Small intestine (tissue), 7 donors: ENCODE data around the gene RAPGEF2. TPM values are rescaled to one million over a fixed set of nuclear protein-coding genes. Genes with fewer than 3 reads are reported as not detected.
A peak's percentile ranks its signal among the peaks of the same experiment; 100 is the strongest.

Experiments
- DNase-seq, 2 donors: peaks; one replicate each; pipeline versions ENCODE4 v3.0.0 to v3.0.0-alpha.2; 2013
- FAIRE-seq: peaks from 2 replicates; lab custom pipeline; 2012; peaks lifted over from hg19 to GRCh38; lab: Jason Lieb, UNC
- H3K27ac ChIP-seq, 3 donors: one replicate each; pipeline ENCODE4 v1.5.1; 2013; ENCODE audit warnings: low read length in 2 of 3, mild to moderate bottlenecking in 2 of 3, control low read depth in 1 of 3, inconsistent platforms in 1 of 3, low read depth in 1 of 3, moderate library complexity in 1 of 3
- H3K27me3 ChIP-seq, 3 donors: one replicate each; pipeline ENCODE4 v1.6.1; 2013; ENCODE audit warnings: low read length in 3 of 3, inconsistent platforms in 1 of 3; ENCODE audit not compliant: control insufficient read depth in 3 of 3, insufficient read depth in 3 of 3
- H3K36me3 ChIP-seq, 3 donors: one replicate each; pipeline ENCODE4 v1.6.1; 2013; ENCODE audit warnings: low read length in 3 of 3, inconsistent platforms in 1 of 3, low read depth in 1 of 3, mild to moderate bottlenecking in 1 of 3, moderate library complexity in 1 of 3; ENCODE audit not compliant: control insufficient read depth in 3 of 3, insufficient read depth in 2 of 3
- H3K4me1 ChIP-seq, 3 donors: one replicate each; pipeline ENCODE4 v1.6.1; 2013; ENCODE audit warnings: low read length in 2 of 3, inconsistent platforms in 1 of 3, low read depth in 1 of 3, mild to moderate bottlenecking in 1 of 3, moderate library complexity in 1 of 3; ENCODE audit not compliant: control insufficient read depth in 3 of 3, insufficient read depth in 2 of 3
- H3K4me3 ChIP-seq, 3 donors: one replicate each; pipeline ENCODE4 v1.5.1; 2013; ENCODE audit warnings: low read length in 3 of 3, control low read depth in 1 of 3, inconsistent platforms in 1 of 3, low read depth in 1 of 3, mild to moderate bottlenecking in 1 of 3, moderate library complexity in 1 of 3
- H3K9me3 ChIP-seq, 2 donors: one replicate each; pipeline ENCODE4 v1.6.1; 2013; ENCODE audit warnings: low read depth in 1 of 2, low read length in 1 of 2; ENCODE audit not compliant: control insufficient read depth in 2 of 2, insufficient read depth in 1 of 2
- WGBS, 3 donors: extraction: QIAGEN DNeasy Blood & Tissue Kit; methylation state at CpG; one replicate each; pipeline ENCODE4 v1.1.7; 2013; 5-methylcytosine and 5-hydroxymethylcytosine counted together
- polyA plus RNA-seq, 4 donors: library from polyadenylated mRNA; stranded (reverse) in 3 of 4; unstranded in 1 of 4; fragments of 200-250 nt in 3 of 4; fragments of 120-200 nt in 1 of 4; gene quantifications; one replicate each; pipeline versions ENCODE4 v1.2.1 to v1.2.3, GENCODE V29; 2013
- donor health status: healthy with polysubstance abuse.
- donor health status: control.
- donor health status: control.
- donor health status: Bipolar disorder and iron deficiency.
- donor health status: healthy.

Gene RAPGEF2
- polyA plus RNA-seq, 4 donors: 7.6 to 49.5 (median 11.8) TPM

GRCh38 chr4:159395693-159396092 lies 292.8 kb downstream of the RAPGEF2 start:
- H3K4me3 ChIP-seq: no peak overlapping the region
- DNase-seq (no peak), FAIRE-seq (no peak)
- H3K9me3 ChIP-seq: no peaks in the 10 kb centered on the region
- H3K27ac ChIP-seq: no peak overlapping the region
- no peaks in the 10 kb centered on the region for H3K4me1 ChIP-seq
- H3K36me3 ChIP-seq: no peaks in the 10 kb centered on the region
- whole genome bisulfite sequencing, 3 donors: 70 to 89% (median 79%) methylated on average over 2 of the region's 2 CpGs
- H3K27me3 ChIP-seq: no peaks in the 10 kb centered on the region

GRCh38 chr4:159396151-159396550 lies 293.3 kb downstream of the RAPGEF2 start:
- Histone ChIP-seq H3K4me1 (no peaks in the 10 kb centered on the region), H3K27me3 (no peaks in the 10 kb centered on the region), H3K27ac (no peak overlapping the region), H3K36me3 (no peaks in the 10 kb centered on the region), H3K4me3 (no peak overlapping the region), H3K9me3 (no peaks in the 10 kb centered on the region)
- WGBS, 3 donors: 78 to 81% (median 79%) methylated on average over 3 of the region's 3 CpGs
- DNase-seq (no peak), FAIRE-seq (no peak)

- H3K36me3 ChIP-seq: no peaks in the 10 kb centered on the region
- no peak for FAIRE-seq
- H3K9me3 ChIP-seq: no peaks in the 10 kb centered on the region
- DNase-seq: no peak
- H3K27ac ChIP-seq: peak overlapping the region in 1 of 3 donors; percentile 5
- H3K4me3 ChIP-seq: no peak overlapping the region
- WGBS, 3 donors: 54 to 69% (median 56%) methylated on average over 7 of the region's 7 CpGs
- no peaks in the 10 kb centered on the region for H3K27me3 ChIP-seq
- no peaks in the 10 kb centered on the region for H3K4me1 ChIP-seq
These were observed 295.4 kb downstream of the RAPGEF2 start for GRCh38 chr4:159398236-159398638.

- no peak overlapping the region for H3K4me3 ChIP-seq
These were observed 297.8 kb downstream of the RAPGEF2 start for GRCh38 chr4:159400558-159401225.

GRCh38 chr4:159401226-159401712 lies 298.4 kb downstream of the RAPGEF2 start:
- no peak for DNase-seq
- WGBS, 3 donors: 41 to 62% (median 44%) methylated on average over 4 of the region's 4 CpGs
- no peak for FAIRE-seq
- Histone ChIP-seq H3K9me3 (no peaks in the 10 kb centered on the region), H3K36me3 (no peaks in the 10 kb centered on the region), H3K27ac (peak overlapping the region in 1 of 3 donors; percentile 3), H3K4me1 (no peaks in the 10 kb centered on the region), H3K27me3 (no peaks in the 10 kb centered on the region), H3K4me3 (no peak overlapping the region)

More at GRCh38 chr4:159400558-159401225, 297.8 kb downstream of the RAPGEF2 start:
- DNase-seq (no peak), FAIRE-seq (no peak)
- Histone ChIP-seq H3K4me1 (no peaks in the 10 kb centered on the region), H3K27me3 (no peaks in the 10 kb centered on the region), H3K9me3 (no peaks in the 10 kb centered on the region), H3K36me3 (no peaks in the 10 kb centered on the region), H3K27ac (peak overlapping the region in 1 of 3 donors; percentile 3)
- whole genome bisulfite sequencing, 3 donors: 35 to 62% (median 47%) methylated on average over 12 of the region's 12 CpGs

DNA sequence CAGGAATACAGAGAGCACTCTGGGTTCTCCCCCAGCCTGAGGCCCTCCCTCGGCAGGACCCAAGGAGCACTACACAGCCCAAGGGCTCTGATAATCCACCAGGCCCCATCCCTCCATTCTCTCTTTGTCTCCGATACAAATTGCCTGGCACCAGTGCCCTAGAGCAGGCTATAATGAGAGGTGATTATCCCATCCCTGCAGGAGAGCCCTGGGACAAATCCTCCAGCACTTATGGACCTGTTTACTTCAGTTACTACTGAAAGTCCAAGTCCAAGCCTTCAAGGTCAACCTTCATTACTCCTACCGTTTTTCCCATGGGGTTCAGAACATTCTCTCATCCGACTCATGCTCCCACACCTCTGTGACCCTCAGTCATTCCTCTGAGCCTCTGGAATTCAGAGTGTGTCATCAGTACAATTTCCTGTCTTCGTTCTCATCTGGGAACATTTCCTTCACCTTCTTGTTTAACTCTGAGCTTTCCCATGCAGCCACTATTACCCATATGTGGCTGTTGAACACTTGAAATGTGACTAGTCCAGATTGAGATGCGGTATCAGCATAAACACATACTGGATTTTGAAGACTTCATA lies 299.0 kb downstream of the RAPGEF2 start:
- no peak for DNase-seq
- FAIRE-seq: no peak
- Histone ChIP-seq H3K4me1 (no peaks in the 10 kb centered on the region), H3K36me3 (no peaks in the 10 kb centered on the region), H3K9me3 (no peaks in the 10 kb centered on the region), H3K4me3 (no peak overlapping the region), H3K27ac (no peak overlapping the region), H3K27me3 (no peaks in the 10 kb centered on the region)
- 66 to 69% (median 69%) methylated on average over 6 of the region's 6 CpGs for WGBS, 3 donors
